GM12873 (cell line): ENCODE measurements around the gene CENPP.

Source experiments
- TF ChIP-seq, protein P1 (sequence below): IDR thresholded peaks from 2 replicates; pipeline ENCODE4 v1.5.1; 2012; ENCODE audit warnings: low read depth, mild to moderate bottlenecking, moderate library complexity, low read length, control low read depth; ENCODE audit not compliant: insufficient read depth; ENCODE audit errors: missing control alignments

The CENPP gene

DNA sequence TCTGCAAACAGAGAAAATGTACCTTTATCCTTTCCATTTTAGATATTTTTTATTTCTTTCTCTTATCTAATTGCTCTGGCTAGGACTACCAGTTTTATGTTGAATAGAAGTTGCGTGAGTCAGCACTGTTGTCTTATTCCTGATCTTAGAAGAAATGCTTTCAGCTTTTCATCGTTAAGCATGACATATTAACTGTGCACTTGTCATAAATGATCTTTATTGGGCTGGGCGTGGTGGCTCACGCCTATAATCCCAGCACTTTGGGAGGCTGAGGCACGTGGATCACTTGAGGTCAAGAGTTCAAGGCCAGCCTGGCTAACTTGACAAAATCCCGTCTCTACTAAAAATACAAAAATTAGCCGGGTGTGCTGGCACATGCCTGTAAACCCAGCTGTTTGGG lies 218.2 kb downstream of the CENPP start:
- TF ChIP-seq, protein P1, sequence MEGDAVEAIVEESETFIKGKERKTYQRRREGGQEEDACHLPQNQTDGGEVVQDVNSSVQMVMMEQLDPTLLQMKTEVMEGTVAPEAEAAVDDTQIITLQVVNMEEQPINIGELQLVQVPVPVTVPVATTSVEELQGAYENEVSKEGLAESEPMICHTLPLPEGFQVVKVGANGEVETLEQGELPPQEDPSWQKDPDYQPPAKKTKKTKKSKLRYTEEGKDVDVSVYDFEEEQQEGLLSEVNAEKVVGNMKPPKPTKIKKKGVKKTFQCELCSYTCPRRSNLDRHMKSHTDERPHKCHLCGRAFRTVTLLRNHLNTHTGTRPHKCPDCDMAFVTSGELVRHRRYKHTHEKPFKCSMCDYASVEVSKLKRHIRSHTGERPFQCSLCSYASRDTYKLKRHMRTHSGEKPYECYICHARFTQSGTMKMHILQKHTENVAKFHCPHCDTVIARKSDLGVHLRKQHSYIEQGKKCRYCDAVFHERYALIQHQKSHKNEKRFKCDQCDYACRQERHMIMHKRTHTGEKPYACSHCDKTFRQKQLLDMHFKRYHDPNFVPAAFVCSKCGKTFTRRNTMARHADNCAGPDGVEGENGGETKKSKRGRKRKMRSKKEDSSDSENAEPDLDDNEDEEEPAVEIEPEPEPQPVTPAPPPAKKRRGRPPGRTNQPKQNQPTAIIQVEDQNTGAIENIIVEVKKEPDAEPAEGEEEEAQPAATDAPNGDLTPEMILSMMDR, result no peak

DNA sequence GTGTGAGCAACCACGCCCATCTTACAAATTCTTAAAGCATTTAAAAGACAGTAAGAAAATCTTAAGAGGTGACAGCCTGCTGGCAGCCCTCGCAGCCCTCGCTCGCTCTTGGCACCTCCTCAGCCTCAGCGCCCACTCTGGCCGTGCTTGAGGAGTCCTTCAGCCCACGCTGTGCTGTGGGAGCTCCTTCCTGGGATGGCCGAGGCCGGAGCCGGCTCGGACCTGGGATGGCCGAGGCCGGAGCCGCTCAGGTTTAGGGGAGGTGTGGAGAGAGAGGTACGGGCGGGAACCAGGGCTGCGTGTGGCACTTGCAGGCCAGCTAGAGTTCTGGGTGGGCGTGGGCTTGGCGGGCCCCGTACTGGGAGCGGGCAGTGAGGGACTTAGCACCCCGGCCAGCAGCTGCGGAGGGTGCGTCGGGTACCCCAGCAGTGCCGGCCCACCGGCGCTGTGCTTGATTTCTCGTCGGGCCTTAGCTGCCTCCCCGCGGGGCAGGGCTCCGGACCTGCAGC lies 219.3 kb downstream of the CENPP start:
- TF ChIP-seq, protein P1, result no peak

DNA sequence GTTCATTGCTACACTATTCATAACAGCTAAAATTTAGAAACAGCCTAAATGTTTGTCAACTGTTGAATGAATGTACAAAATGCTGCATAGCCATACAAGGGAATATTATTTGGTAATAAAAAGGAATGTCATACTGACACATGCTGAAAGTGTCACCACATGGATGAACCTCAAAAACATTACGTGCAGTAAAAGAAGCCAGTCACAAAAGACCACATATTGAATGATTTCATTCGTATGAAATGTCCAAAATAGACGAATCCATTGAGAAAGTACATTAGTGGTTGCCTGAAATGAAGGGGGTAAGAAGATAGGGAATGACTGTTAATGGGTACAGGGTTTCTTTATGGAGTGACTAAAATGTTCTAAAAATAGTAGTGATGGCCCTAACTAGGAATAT lies 221.6 kb downstream of the CENPP start:
- TF ChIP-seq, protein P1, result no peak

DNA sequence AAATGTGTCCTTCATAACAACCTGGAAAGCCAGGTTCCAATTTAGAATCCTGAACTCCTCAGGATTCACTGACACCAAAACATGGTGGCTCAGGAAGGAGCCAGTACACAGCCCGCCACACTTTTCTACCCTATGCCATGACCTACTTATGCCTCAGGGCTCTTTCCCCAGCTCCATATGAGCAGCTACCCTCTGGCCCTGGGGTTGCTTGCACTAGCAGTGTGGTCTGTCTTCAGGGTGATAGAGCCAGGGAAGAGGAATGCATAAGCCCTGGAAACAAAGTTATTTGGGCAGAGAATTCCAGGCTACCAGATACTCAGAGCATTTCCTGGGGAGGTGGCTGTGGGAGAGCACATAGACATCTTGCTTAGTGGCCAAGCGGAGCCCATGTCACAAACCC lies 225.0 kb downstream of the CENPP start:
- TF ChIP-seq, protein P1, result no peak

DNA sequence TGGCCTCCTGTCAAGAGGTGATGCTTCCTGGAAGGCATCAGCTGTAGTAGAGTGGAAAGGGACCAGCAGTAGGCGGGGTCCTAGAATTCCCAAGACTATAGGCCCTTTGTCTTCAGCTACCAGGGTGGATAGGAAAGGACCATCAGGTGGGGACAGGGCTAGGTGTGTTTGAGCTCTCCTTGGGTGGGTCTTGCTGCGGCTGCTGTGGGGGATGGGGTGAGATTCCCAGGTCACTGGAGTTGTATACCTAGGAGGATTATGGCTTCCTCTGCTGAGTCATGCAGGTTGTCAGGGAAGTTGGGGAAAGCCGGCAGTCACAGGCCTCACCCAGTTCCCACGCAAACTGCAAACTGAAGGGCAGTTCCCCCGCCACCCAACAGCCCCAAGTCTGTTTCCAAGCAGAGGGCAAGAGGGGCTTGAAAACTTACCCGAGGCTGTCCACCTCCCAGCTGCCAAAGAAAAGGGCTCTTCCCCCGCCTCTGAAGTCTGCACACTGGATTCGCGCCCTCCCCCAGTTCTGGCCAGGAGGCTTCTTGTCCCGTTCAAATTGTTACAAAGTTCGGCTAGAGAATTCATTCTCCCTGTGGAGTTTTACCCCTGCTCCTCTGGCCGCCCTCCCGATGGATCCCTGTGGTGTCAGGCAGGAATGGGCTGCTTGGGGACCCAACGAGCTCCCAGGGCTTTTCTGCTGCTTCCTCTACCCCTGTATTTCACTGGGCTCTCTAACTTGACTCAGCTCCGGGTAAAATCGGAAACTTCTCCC lies 233.0 kb downstream of the CENPP start:
- TF ChIP-seq, protein P1, result no peak

DNA sequence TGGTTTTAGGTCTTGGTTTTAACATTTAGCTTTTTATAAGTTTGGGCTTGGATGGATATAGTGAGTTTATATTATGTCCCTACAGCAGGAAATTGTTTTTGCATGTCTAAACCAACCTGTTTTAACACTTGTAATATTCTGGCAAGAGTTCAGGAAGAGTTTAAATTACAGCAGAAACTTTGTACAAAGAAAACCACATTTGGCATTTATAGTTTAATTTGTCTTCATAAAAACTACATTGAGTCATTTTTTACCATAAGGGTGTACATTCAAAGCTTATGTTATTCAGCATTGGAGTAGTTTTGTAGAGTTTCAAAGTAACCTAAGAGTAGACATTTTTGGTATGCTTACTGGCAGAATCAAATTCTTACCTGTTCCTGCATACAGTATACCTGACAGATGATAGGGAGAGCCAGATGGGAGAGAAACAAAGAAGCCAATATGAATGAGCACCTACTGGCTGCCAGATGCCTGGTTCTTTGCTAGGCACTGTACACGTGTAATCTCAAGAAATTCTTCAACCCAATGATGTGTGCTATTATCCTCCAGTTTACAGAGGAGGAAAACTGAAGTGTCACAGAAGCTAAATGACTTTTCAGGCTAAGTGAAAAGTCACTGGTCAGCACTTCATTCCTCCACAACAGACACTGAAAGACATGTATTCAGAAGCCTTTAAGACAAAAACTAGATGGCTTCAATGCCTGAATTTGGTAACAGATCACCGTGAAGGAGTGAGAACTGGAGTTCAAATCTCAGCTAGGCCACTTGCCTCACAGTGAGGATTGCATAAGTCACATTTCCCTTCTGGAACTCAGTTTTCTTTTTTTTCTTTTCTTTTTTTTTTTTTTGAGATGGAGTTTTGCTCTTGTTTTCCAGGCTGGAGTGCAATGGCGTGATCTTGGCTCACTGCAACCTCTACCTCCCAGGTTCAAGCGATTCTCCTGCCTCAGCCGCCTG lies 235.9 kb downstream of the CENPP start:
- TF ChIP-seq, protein P1, result no peak

DNA sequence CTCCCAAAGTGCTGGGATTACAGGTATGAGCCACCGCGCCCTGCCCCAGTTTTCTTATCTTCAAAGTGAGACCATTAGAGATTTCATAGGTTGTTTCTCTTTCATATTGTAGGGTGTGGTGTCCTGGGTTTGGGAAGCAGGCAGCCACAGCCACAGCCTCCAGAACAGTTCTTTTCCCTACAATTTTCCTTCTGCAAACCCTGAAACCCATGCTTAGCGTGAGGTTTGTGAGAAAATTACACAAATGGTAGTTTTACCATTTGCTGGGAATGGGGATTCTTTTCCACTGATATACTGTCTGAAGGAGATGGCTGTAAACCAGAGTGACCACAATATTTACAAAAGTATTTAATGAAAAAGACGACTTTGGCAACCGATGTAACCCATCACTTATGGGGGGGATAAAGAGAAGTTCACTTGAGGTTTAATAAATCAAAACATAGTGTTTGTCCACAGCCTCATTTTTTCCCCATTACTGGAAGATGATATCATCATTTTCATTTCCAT lies 236.8 kb downstream of the CENPP start:
- TF ChIP-seq, protein P1, result no peak
